NCI-H345 treated with DMSO at 0.1 percent for 48 hours (cell line): ENCODE measurements around the gene TSKU.

Experiments used
- DNase-seq: peaks from one replicate; lab custom pipeline; 2025; ENCODE audit not compliant: unreplicated experiment; lab: John Stamatoyannopoulos, UW

The TSKU gene

DNA sequence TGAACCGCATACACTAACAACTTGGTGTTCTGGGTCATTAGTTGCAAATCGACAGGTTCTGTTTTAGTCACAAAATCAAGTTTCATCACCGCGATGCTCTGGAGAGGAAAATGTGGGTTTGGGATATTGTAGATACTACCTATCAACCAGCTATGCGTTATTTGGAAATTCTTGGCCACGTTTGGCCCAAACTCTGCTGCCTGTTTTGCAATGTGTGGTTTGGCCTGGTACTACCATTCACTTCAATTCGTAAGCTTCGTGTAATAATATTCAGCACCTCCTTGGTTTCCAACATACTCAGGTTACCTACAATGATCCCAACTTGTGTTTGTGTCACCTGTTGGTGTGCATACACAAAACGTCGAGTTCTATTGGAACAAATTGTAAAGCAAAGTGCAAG is 61.4 kb downstream of the TSKU start:
- DNase-seq, result no peak

DNA sequence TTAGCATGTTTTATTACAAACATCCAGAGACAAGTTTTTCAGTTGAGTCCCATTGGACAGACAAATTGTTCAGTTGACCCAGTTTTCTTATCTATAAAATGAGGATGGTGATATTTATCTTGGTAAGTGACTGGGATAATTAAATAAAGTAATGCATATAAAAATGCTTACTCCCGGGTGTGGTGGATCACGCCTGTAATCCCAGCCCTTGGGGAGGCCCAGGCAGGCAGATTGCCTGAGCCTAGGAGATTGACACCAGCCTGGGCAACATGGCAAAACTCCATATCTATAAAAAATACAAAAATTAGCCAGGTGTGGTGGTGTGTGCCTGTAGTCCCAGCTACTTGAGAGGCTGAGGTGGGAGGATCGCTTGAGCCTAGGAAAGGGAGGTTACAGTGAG is 61.9 kb downstream of the TSKU start:
- no peak for DNase-seq

DNA sequence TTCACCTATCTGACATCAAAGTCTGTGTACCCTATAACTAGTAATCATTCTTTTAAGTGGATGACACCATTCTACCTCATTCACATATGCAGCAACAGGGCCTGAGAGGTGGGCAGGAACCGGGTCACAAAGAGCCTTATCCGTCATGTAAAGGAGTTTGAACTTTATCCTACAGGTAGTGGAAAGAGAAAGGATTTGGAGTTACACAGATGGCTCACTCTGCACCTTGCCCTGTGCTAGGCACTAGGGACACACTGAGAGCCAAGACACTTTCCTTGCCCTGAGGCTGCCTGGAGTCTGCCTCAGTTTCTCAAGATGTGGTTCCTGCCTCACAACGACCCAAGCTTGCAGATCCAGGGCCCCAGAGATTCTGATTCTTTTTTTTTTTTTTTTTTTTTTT is 63.3 kb downstream of the TSKU start:
- no peak for DNase-seq
